ENCODE measurements around the gene ASB15.
A peak's percentile ranks its signal among the peaks of the same experiment; 100 is the strongest.

ASB15 gene

GRCh38 chr7:123675181-123675473 lies 73.5 kb downstream of the ASB15 start:
- CTCF ChIA-PET, result interaction anchor here (1.4 kb wide), 1 partner anchor 51 kb away, joined by 5 read pairs; no protein-coding TSS in a partner anchor
- POLR2A ChIA-PET, result no interaction called here
- H3K9me3 ChIP-seq (ENCODE audit: control insufficient read depth, insufficient read depth, low read depth, low read length), result no peaks in the 10 kb centered on the region
- TF ChIP-seq ZNF366 (tag by site-specific recombination; conservative IDR thresholded peaks at IDR 0.05), result 0 out of 2 replicates have a peak, but pooled peaks have one; percentile 15
- TF ChIP-seq PBX3 (CRISPR knock-in tag; IDR thresholded peaks at IDR 0.05), result no peak
- peak; percentile 58; the same call in 1 of the 2 replicates for TF ChIP-seq MZF1 (tag by site-specific recombination; IDR thresholded peaks at IDR 0.05; ENCODE audit: borderline replicate concordance)
- no peak for TF ChIP-seq HOXA7 (CRISPR knock-in tag; IDR thresholded peaks at IDR 0.05; ENCODE audit: borderline replicate concordance)
- peaks cover 8% of the 10 kb centered on the region; the same call in 1 of the 2 replicates for H3K4me1 ChIP-seq (ENCODE audit: control insufficient read depth, insufficient read depth, low read length)
- peaks cover 0 to 3% of the 10 kb centered on the region in 2 experiments; a peak in 1 of 3 replicates for H3K36me3 ChIP-seq (ENCODE audit: control insufficient read depth in 2 of 2, insufficient read depth in 1 of 2, low read length in 2 of 2)
- H3K27ac ChIP-seq (ENCODE audit: extremely low read depth, low read depth, low read length), result no peak overlapping the region
- no peak overlapping the region for H3K4me3 ChIP-seq (ENCODE audit: low read depth, low read length)

- no peak for TF ChIP-seq ZNF274 (IDR thresholded peaks at IDR 0.05; ENCODE audit: low read length)
- TF ChIP-seq ZNF274 (tag by site-specific recombination; IDR thresholded peaks at IDR 0.05; ENCODE audit: borderline replicate concordance), result no peak
- no peak for TF ChIP-seq ZNF202 (tag by site-specific recombination; IDR thresholded peaks at IDR 0.05; ENCODE audit: borderline replicate concordance)
- no peak for TF ChIP-seq ZNF707 (tag by site-specific recombination; IDR thresholded peaks at IDR 0.05)
- TF ChIP-seq ZNF426 (tag by site-specific recombination; IDR thresholded peaks at IDR 0.05), result no peak
- TF ChIP-seq KLF1 (tag by site-specific recombination; IDR thresholded peaks at IDR 0.05), result no peak
- no peak for TF ChIP-seq ZBTB48 (tag by site-specific recombination; IDR thresholded peaks at IDR 0.05)
- TF ChIP-seq ZNF280D (tag by site-specific recombination; IDR thresholded peaks at IDR 0.05), result no peak
- TF ChIP-seq SALL2 (tag by site-specific recombination; IDR thresholded peaks at IDR 0.05; ENCODE audit: borderline replicate concordance), result no peak
- TF ChIP-seq ZNF354C (tag by site-specific recombination; IDR thresholded peaks at IDR 0.05; ENCODE audit: borderline replicate concordance, low read depth), result no peak
- TF ChIP-seq OSR2 (tag by site-specific recombination; IDR thresholded peaks at IDR 0.05), result no peak
- no peak for TF ChIP-seq ZNF133 (tag by site-specific recombination; IDR thresholded peaks at IDR 0.05)
- no peak for TF ChIP-seq EGR2 (tag by site-specific recombination; IDR thresholded peaks at IDR 0.05; ENCODE audit: low read depth)
- H3K27ac ChIP-seq (ENCODE audit: extremely low read depth, low read depth, low read length), result no peak overlapping the region
- H3K4me1 ChIP-seq (ENCODE audit: control insufficient read depth, insufficient read depth, low read length), result peaks cover 8% of the 10 kb centered on the region; the same call in 1 of the 2 replicates
- ChIA-PET CTCF (interaction anchor here (0.7 to 1.7 kb wide), 4 partner anchors 9 to 473 kb away, joined by 3 to 6 read pairs (median 4); no protein-coding TSS in a partner anchor), POLR2A (no interaction called here)
- peaks cover 4 to 16% of the 10 kb centered on the region in 2 experiments; a peak in 2 of 3 replicates for H3K36me3 ChIP-seq (ENCODE audit: control insufficient read depth in 2 of 2, insufficient read depth in 1 of 2, low read length in 2 of 2)
- H3K4me3 ChIP-seq (ENCODE audit: low read depth, low read length), result no peak overlapping the region
- no peaks in the 10 kb centered on the region for H3K9me3 ChIP-seq (ENCODE audit: control insufficient read depth, insufficient read depth, low read depth, low read length)
These were observed 75.6 kb downstream of the ASB15 start for GRCh38 chr7:123677061-123677715.

GRCh38 chr7:123679614-123680013 lies 78.0 kb downstream of the ASB15 start:
- Histone ChIP-seq H3K27ac (ENCODE audit: extremely low read depth, low read depth, low read length) (no peak overlapping the region), H3K4me1 (ENCODE audit: control insufficient read depth, insufficient read depth, low read length) (no peaks in the 10 kb centered on the region), H3K36me3 (ENCODE audit: control insufficient read depth in 2 of 2, insufficient read depth in 1 of 2, low read length in 2 of 2) (peaks cover 12 to 22% of the 10 kb centered on the region in 2 experiments; a peak in 2 of 3 replicates), H3K9me3 (ENCODE audit: control insufficient read depth, insufficient read depth, low read depth, low read length) (no peaks in the 10 kb centered on the region), H3K4me3 (ENCODE audit: low read depth, low read length) (no peak overlapping the region)
- POLR2A ChIA-PET, result no interaction called here
- CTCF ChIA-PET, result interaction anchor here (0.9 to 3.3 kb wide), 3 partner anchors 44 to 185 kb away, joined by 3 to 20 read pairs (median 4); no protein-coding TSS in a partner anchor
- TF ChIP-seq ZNF48 (tag by site-specific recombination; IDR thresholded peaks at IDR 0.05) (no peak), ZNF701 (tag by site-specific recombination; IDR thresholded peaks at IDR 0.05) (no peak), ZEB2 (tag by site-specific recombination; IDR thresholded peaks at IDR 0.05) (no peak), ZNF18 (tag by site-specific recombination; IDR thresholded peaks at IDR 0.05) (no peak), SETDB1 (IDR thresholded peaks at IDR 0.05; ENCODE audit: insufficient read length, low read length) (no peak), ZNF121 (tag by site-specific recombination; IDR thresholded peaks at IDR 0.05) (no peak), ZNF211 (tag by site-specific recombination; IDR thresholded peaks at IDR 0.05; ENCODE audit: low read depth) (no peak)

Measured in HEK293 (cell line).